ENCODE results near the gene TRIM24.

DNA sequence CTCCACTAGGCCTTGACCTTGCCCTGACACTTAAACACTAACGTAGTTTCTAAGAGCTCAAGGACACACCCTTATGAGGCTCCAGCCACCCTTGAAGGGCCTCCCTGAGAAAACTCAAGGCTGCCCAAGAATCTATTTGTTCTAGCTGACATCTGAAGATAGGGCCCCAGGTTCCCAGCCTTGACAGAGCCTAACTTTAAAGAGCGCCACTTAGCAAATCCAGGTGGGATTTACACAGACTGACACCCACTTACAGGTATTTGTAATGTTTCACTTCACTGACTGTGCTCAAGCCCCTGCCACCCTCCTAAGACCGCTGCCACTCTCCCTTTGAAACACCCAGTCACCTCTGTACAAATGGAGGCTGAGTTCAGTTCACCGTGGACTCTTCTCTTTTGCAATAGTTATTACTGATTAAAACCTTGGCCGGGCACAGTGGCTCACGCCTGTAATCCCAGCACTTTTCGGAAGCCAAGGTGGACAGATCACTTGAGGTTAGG lies 150.7 kb downstream of the TRIM24 start:
- TF ChIP-seq, protein P1, sequence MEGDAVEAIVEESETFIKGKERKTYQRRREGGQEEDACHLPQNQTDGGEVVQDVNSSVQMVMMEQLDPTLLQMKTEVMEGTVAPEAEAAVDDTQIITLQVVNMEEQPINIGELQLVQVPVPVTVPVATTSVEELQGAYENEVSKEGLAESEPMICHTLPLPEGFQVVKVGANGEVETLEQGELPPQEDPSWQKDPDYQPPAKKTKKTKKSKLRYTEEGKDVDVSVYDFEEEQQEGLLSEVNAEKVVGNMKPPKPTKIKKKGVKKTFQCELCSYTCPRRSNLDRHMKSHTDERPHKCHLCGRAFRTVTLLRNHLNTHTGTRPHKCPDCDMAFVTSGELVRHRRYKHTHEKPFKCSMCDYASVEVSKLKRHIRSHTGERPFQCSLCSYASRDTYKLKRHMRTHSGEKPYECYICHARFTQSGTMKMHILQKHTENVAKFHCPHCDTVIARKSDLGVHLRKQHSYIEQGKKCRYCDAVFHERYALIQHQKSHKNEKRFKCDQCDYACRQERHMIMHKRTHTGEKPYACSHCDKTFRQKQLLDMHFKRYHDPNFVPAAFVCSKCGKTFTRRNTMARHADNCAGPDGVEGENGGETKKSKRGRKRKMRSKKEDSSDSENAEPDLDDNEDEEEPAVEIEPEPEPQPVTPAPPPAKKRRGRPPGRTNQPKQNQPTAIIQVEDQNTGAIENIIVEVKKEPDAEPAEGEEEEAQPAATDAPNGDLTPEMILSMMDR (optimal IDR thresholded peaks at IDR 0.05 in 1 of 3, IDR thresholded peaks at IDR 0.05 in 1 of 3, conservative IDR thresholded peaks at IDR 0.05 in 1 of 3; ENCODE audit: extremely low read depth in 1 of 3, insufficient read depth in 2 of 3, low read length in 3 of 3) = no peak
- no peak for TF ChIP-seq EZH2 (IDR thresholded peaks at IDR 0.05; ENCODE audit: low read length)
